GM10248 (cell line): ENCODE data around the gene MCC.

Source experiments
- CTCF ChIA-PET: fragments of 300-600 bp; sonication (Branson Sonifier 250); formaldehyde crosslinking; extraction: SDS; loops from one replicate; lab custom pipeline; 2021; ENCODE audit warnings: antibody characterized with exemption; lab: Yijun Ruan, JAX
- POLR2A ChIA-PET: fragments of 350-650 bp; sonication (Branson Sonifier 250); formaldehyde crosslinking; extraction: SDS; loops from one replicate; lab custom pipeline; 2020; ENCODE audit warnings: antibody characterized with exemption; lab: Yijun Ruan, JAX
- DNase-seq: peaks from one replicate; pipeline ENCODE4 v3.0.0; 2012; ENCODE audit errors: extremely low spot score
- TF ChIP-seq, protein P1 (sequence below): IDR thresholded peaks from 2 replicates; pipeline ENCODE4 v1.5.1; 2012; ENCODE audit warnings: mild to moderate bottlenecking, low read depth; ENCODE audit errors: extremely low read depth, missing control alignments, control extremely low read depth

Gene MCC

DNA sequence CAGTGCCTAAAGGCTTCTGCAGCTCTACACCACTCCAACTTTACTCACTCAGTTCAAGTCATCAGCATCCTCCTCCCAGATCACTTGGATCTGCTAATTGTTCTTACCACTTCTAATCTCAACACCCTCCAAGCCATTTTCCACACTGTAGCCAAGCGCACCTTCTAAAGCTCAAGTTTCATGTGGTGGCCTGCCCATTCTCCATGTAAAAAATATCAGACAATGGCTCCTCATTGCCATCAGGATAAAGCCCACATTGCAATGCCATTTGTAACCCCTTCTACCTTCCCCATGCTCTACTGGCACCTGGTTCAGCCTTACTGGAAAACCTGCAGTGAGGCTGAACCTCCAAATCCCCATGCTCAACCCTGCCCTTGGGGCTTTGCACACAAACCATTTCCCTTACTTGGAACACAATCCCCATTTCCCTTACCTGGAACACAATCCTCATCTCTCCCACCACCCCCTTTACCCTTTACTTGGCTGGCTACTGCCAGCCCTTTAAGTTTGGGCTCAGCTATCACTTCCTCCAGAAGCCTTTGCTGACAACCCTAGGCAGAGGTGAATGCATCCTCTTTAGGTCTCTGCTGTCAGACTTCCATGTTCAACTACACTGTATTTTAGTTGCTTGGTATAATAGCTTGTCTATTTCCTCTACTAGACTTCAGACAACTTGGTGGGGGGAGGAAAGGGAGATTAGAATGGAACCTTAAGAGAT is 273.5 kb downstream of the MCC start:
- CTCF ChIA-PET = interaction anchor here (1.4 kb wide), 1 partner anchor 164 kb away, joined by 3 read pairs; no protein-coding TSS in a partner anchor
- POLR2A ChIA-PET = no interaction called here
- TF ChIP-seq, protein P1, sequence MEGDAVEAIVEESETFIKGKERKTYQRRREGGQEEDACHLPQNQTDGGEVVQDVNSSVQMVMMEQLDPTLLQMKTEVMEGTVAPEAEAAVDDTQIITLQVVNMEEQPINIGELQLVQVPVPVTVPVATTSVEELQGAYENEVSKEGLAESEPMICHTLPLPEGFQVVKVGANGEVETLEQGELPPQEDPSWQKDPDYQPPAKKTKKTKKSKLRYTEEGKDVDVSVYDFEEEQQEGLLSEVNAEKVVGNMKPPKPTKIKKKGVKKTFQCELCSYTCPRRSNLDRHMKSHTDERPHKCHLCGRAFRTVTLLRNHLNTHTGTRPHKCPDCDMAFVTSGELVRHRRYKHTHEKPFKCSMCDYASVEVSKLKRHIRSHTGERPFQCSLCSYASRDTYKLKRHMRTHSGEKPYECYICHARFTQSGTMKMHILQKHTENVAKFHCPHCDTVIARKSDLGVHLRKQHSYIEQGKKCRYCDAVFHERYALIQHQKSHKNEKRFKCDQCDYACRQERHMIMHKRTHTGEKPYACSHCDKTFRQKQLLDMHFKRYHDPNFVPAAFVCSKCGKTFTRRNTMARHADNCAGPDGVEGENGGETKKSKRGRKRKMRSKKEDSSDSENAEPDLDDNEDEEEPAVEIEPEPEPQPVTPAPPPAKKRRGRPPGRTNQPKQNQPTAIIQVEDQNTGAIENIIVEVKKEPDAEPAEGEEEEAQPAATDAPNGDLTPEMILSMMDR = no peak
- no peak for DNase-seq

DNA sequence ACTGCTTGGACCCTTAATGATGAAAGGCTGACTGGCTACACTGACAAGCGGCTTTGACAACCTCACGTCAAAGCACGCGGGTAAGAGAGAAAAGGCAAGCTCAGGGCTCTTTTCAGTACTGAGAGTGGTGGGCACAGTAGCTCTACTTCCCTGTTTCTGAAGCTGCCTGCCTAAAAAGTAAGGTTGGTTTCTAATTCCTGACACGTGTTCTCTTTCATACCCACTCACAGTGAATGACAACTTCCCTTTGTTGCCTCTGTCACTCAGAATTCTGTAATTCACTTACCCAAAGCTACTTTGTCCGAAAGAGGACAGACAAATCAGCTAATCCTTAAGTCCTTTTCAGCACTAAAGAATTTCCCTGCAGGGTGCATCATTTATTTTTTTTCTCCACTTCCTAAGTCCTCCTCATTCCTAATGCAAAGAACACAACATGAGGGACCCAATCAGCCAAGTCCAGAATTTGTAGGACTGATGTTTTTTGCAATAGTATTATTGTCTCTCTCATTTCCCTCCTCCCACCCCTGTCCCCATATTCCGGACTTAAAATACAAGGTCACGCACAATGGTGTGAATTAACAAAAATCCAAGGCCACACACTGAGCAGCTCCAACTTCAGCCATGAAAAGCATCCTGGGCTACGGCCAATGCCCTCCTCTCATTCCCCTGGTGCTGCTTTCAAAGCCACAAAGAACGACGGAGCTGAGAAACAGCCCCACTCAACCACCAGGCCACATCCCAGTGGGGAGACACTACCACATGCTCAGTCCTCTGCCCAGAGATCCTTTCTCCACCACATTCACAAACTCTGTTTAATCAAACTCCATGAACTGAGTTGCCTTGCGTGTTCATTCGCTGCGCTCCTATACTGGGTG is 274.5 kb downstream of the MCC start:
- no peak for DNase-seq
- CTCF ChIA-PET = interaction anchor here (1.4 kb wide), 1 partner anchor 165 kb away, joined by 3 read pairs; no protein-coding TSS in a partner anchor
- POLR2A ChIA-PET = no interaction called here
- TF ChIP-seq, protein P1 = no peak

DNA sequence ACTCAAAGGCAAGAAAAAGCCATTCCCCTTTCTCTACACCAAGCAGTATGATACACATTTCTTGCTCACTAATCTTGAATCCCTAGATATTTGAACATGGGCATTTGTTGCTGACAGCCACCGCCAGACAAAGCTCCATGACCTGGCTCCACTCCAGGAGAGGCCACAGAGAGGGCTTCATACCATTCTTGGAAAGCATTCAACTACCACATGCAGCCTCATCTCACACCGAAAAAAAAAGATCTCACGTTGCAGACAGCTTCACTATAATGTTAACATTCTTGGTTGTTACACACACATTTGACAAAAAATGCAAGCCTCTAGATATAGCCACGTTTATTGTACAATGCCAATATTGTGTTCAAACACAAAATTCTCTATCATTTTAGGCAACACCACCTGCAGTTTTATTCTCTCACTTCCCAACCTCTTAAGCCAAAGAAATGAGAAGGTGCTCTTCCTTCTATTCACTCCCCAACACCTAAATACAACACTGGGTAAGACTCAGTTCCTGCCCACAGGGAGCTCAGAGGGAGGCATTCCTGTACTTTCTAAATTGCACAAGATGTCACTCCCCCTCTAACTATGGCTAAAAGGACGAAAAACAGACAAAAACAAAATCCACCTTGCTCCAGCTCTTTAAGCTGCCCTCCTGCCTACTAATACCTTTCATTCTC is 275.9 kb downstream of the MCC start:
- POLR2A ChIA-PET = no interaction called here
- TF ChIP-seq, protein P1 = no peak
- DNase-seq = no peak
- CTCF ChIA-PET = no interaction called here

DNA sequence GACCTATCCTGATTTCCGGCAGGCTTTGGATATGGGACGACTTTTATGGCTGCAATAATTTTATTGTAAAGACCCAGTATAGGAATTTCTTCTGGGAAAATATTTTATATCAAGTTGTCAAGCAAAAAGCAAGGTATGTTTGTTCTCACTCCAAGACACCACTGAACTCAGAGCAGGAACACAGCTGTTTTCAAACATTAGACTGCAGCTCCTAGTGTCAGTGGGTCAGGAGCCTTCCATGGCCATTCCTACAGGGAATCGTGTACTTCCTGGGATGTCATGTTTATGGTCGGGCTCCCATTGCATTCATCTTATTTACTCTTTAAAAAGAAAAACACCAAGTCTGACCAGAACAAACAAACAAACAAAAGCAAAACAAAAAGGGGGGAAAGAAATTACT is 278.8 kb downstream of the MCC start:
- ChIA-PET POLR2A (no interaction called here), CTCF (no interaction called here)
- TF ChIP-seq, protein P1 = no peak

DNA sequence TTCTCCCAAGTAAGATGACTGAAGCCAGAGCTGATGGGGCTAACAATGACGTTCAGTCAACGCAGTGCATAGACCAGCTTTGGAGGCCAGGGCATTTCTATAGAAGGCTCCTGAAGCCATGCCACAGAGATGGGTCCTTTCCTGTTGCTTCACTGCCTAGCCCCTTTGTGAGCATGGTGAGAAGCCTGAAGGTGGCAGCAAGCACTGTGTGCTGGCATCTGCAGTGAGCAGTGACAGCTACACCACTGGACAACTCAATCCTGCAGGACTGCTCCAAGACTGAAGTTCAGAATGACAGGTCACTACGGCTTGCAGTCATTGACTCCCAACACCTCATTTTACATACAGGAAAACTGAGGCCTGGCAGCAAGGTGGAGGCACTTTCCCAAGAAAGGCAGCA is 282.4 kb downstream of the MCC start:
- no peak for DNase-seq
- POLR2A ChIA-PET = no interaction called here
- CTCF ChIA-PET = no interaction called here
- TF ChIP-seq, protein P1 = no peak

More for the DNA sequence above, 278.8 kb downstream of the MCC start:
- no peak for DNase-seq

GRCh38 chr5:113205323-113205722 is 282.9 kb downstream of the MCC start:
- POLR2A ChIA-PET = no interaction called here
- no peak for DNase-seq
- CTCF ChIA-PET = no interaction called here
- TF ChIP-seq, protein P1 = no peak
